OCI-LY1 (cell line): Measurements from ENCODE around the gene ESM1.
"Not testable (repeated sequence)": the region's sequence is repeated elsewhere in the genome, so short reads cannot be mapped to it uniquely, and the experiment has no call there.

Experiments used
- H2AFZ ChIP-seq: fragments of 200-600 bp; sonication (generic), shearing (Covaris generic); 2 replicates; pipeline ENCODE4 v1.6.0; 2014; ENCODE audit warnings: antibody characterized with exemption, mild to moderate bottlenecking, low read length
- H3F3A ChIP-seq: fragments of 200-600 bp; sonication (generic), shearing (Covaris generic); 2 replicates; pipeline ENCODE4 v1.6.0; 2014; ENCODE audit warnings: mild to moderate bottlenecking, antibody characterized with exemption, low read length, moderate library complexity; ENCODE audit not compliant: insufficient read depth
- H3K27ac ChIP-seq: fragments of 200-600 bp; sonication (generic); 2 replicates; pipeline ENCODE4 v1.5.1; 2014; ENCODE audit warnings: low read length, mixed run types, mild to moderate bottlenecking, low read depth; ENCODE audit not compliant: poor library complexity, severe bottlenecking
- H3K27me3 ChIP-seq: fragments of 200-600 bp; sonication (generic); 2 replicates; pipeline ENCODE4 v1.6.0; 2014; ENCODE audit warnings: antibody characterized with exemption, mild to moderate bottlenecking, low read length, moderate library complexity; ENCODE audit not compliant: insufficient read depth
- H3K36me3 ChIP-seq: fragments of 200-600 bp; sonication (generic); 2 replicates; pipeline ENCODE4 v1.6.1; 2014; ENCODE audit warnings: mild to moderate bottlenecking, antibody characterized with exemption, low read length, moderate library complexity, mixed read lengths; ENCODE audit not compliant: insufficient read depth
- H3K4me1 ChIP-seq: fragments of 200-600 bp; sonication (generic); 2 replicates; pipeline ENCODE4 v1.5.1; 2014; ENCODE audit warnings: mild to moderate bottlenecking, low read length, moderate library complexity; ENCODE audit not compliant: insufficient read depth, severe bottlenecking
- H3K4me2 ChIP-seq: fragments of 200-600 bp; sonication (generic), shearing (Covaris generic); 2 replicates; pipeline ENCODE4 v1.6.1; 2014; ENCODE audit warnings: low read length
- H3K4me3 ChIP-seq: fragments of 200-600 bp; sonication (generic); 2 replicates; pipeline ENCODE4 v1.5.1; 2014; ENCODE audit warnings: low read length, low read depth, mild to moderate bottlenecking, mixed read lengths; ENCODE audit not compliant: poor library complexity, severe bottlenecking
- H3K79me2 ChIP-seq: fragments of 200-600 bp; shearing (Covaris generic); 2 replicates; pipeline ENCODE4 v1.6.1; 2016; ENCODE audit warnings: mixed run types, low read length, mixed read lengths; ENCODE audit not compliant: insufficient read depth
- H3K9ac ChIP-seq: fragments of 200-600 bp; sonication (generic), shearing (Covaris generic); 2 replicates; pipeline ENCODE4 v1.6.1; 2014; ENCODE audit warnings: mild to moderate bottlenecking, low read length, mixed read lengths
- H3K9me2 ChIP-seq: fragments of 200-600 bp; sonication (generic), shearing (Covaris generic); 2 replicates; pipeline ENCODE4 v1.6.1; 2014; ENCODE audit warnings: low read depth, mild to moderate bottlenecking, low read length, mixed read lengths
- H3K9me3 ChIP-seq: fragments of 200-600 bp; shearing (Covaris generic); 2 replicates; pipeline ENCODE4 v1.6.1; 2014; ENCODE audit warnings: low read length, mixed read lengths
- H4K20me1 ChIP-seq: fragments of 200-600 bp; sonication (generic), shearing (Covaris generic); 2 replicates; pipeline ENCODE4 v1.6.0; 2016; ENCODE audit warnings: mild to moderate bottlenecking, low read length; ENCODE audit not compliant: insufficient read depth
- CTCF ChIP-seq: fragments of 200-600 bp; sonication (generic), shearing (Covaris generic); IDR thresholded peaks from 2 replicates; pipeline ENCODE4 v1.5.1; 2017; ENCODE audit warnings: mild to moderate bottlenecking, antibody characterized with exemption, low read length, moderate library complexity, mixed read lengths
- EZH2 ChIP-seq: fragments of 200-600 bp; sonication (generic), shearing (Covaris generic); IDR thresholded peaks from 2 replicates; pipeline ENCODE4 v1.8.0; 2017; ENCODE audit warnings: borderline replicate concordance, mixed run types, mild to moderate bottlenecking, antibody characterized with exemption, low read length, moderate library complexity, mixed read lengths

ESM1 gene

GRCh38 chr5:55022450-55022849, 37.1 kb upstream of the ESM1 start:
- Histone ChIP-seq H3K9me2 (no peaks in the 10 kb centered on the region), H3K4me1 (no peaks in the 10 kb centered on the region), H3K4me3 (no peak overlapping the region), H3K27me3 (no peaks in the 10 kb centered on the region), H3K36me3 (no peaks in the 10 kb centered on the region), H4K20me1 (no peaks in the 10 kb centered on the region), H3K9ac (no peak overlapping the region), H3K27ac (no peak overlapping the region), H2AFZ (no peak overlapping the region), H3F3A (no peaks in the 10 kb centered on the region), H3K4me2 (no peak overlapping the region), H3K9me3 (no peaks in the 10 kb centered on the region), H3K79me2 (no peaks in the 10 kb centered on the region)
- TF ChIP-seq EZH2 = no peak
- no peak for TF ChIP-seq CTCF

DNA sequence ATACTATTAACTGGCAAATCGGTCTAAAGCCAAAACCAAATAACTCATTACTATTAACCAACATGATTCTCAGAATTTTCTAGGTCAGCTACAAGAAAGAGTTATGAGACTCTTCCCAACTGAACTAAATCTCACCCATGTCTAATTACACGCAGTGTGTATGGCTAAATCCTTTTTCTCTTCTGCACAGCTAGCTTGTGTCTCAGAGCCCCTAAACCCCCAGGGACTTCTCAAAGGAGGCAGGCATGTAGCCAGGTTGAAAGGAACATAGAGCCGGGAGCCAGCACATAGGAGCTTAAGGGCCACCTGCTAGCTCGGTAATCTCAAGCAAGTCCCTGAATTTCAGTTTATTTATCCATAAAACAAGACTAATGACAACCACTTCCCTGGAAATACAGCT, 36.4 kb upstream of the ESM1 start:
- Histone ChIP-seq H3K4me1 (no peaks in the 10 kb centered on the region), H3F3A (no peaks in the 10 kb centered on the region), H3K27ac (no peak overlapping the region), H3K36me3 (no peaks in the 10 kb centered on the region), H2AFZ (no peak overlapping the region), H3K27me3 (no peaks in the 10 kb centered on the region), H4K20me1 (no peaks in the 10 kb centered on the region), H3K9me2 (no peaks in the 10 kb centered on the region), H3K9ac (no peak overlapping the region), H3K4me2 (no peak overlapping the region), H3K4me3 (no peak overlapping the region), H3K9me3 (no peaks in the 10 kb centered on the region), H3K79me2 (no peaks in the 10 kb centered on the region)
- no peak for TF ChIP-seq EZH2
- no peak for TF ChIP-seq CTCF

DNA sequence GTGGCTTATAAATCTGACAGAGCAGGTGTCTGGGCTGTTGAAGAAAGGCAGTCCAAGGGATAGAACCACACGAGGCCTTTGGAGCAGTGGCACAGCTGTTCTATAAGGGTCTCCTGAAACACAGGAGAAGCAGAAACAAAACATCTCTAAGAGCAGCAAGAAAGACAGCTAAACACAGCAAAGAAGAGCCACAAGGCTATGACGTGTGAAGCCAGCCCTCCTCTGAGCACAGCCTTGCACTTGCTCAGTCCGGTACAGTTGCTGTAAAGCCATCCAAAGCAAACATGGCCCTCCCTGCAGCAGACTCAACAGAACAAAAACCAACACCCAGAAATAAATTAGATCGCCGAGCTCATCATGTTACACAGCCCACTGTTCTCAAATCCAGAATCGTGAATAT, 36.0 kb upstream of the ESM1 start:
- no peak overlapping the region for H3K4me3 ChIP-seq
- TF ChIP-seq CTCF (no peak), EZH2 (no peak)
- no peaks in the 10 kb centered on the region for H4K20me1 ChIP-seq
- no peak overlapping the region for H3K9ac ChIP-seq
- no peaks in the 10 kb centered on the region for H3K36me3 ChIP-seq
- no peaks in the 10 kb centered on the region for H3K79me2 ChIP-seq
- H3K9me3 ChIP-seq = no peaks in the 10 kb centered on the region
- no peaks in the 10 kb centered on the region for H3K4me1 ChIP-seq
- no peaks in the 10 kb centered on the region for H3K27me3 ChIP-seq
- no peak overlapping the region for H2AFZ ChIP-seq
- no peak overlapping the region for H3K4me2 ChIP-seq
- no peak overlapping the region for H3K27ac ChIP-seq
- no peaks in the 10 kb centered on the region for H3K9me2 ChIP-seq
- H3F3A ChIP-seq = no peaks in the 10 kb centered on the region

- H3K9me2 ChIP-seq, H3K4me3 ChIP-seq, H3K79me2 ChIP-seq, H3K27ac ChIP-seq, H3F3A ChIP-seq, H3K36me3 ChIP-seq, H3K4me2 ChIP-seq, H3K9ac ChIP-seq, H2AFZ ChIP-seq, H3K9me3 ChIP-seq, H3K4me1 ChIP-seq, H4K20me1 ChIP-seq, H3K27me3 ChIP-seq: not testable (repeated sequence)
Observed at GRCh38 chr5:55010149-55010548, 24.8 kb upstream of the ESM1 start.
